Stimulated activated CD4-positive, alpha-beta T cell treated with anti-CD3 and anti-CD28 coated beads, TNF-alpha, amount 100 ng/mL, for 24 hours (primary cell): Measurements from ENCODE around the gene POLR2E.
A peak's percentile ranks its signal among the peaks of the same experiment; 100 is the strongest.

Source experiments
- DNase-seq, 3 experiments: peaks; one replicate each; pipeline ENCODE4 v3.0.0-alpha.2; 2020; ENCODE audit warnings: low read depth in 3 of 3

POLR2E gene

GRCh38 chr19:1111641-1112267 is 16.6 kb upstream of the POLR2E start:
- no peak for DNase-seq

- no peak for DNase-seq
Measured at GRCh38 chr19:1110809-1111640, 15.8 kb upstream of the POLR2E start.

GRCh38 chr19:1109697-1110671 is 14.8 kb upstream of the POLR2E start:
- no peak for DNase-seq

GRCh38 chr19:1109032-1109551 is 13.9 kb upstream of the POLR2E start:
- DNase-seq: no peak

GRCh38 chr19:1108291-1109031 is 13.3 kb upstream of the POLR2E start:
- no peak for DNase-seq

- no peak for DNase-seq
Measured at GRCh38 chr19:1107661-1108261, 12.6 kb upstream of the POLR2E start.

- no peak for DNase-seq
Measured at GRCh38 chr19:1106841-1107660, 11.9 kb upstream of the POLR2E start.

- DNase-seq: no peak
Measured at GRCh38 chr19:1105873-1106840, 11.0 kb upstream of the POLR2E start.

- DNase-seq: no peak
Measured at GRCh38 chr19:1105008-1105872, 10.1 kb upstream of the POLR2E start.

GRCh38 chr19:1104311-1105007 is 9.3 kb upstream of the POLR2E start:
- DNase-seq: peak in 2 of 3 experiments; percentile 47 to 72

GRCh38 chr19:1103708-1104310 is 8.6 kb upstream of the POLR2E start, which contains the start of gene GPX4:
GPX4 (plus strand) TSS chr19:1103994; CDS start chr19:1104044, 50 bp downstream.
- peak; percentile 97 to 99 (median 98) for DNase-seq

- DNase-seq: no peak
Measured at GRCh38 chr19:1103132-1103707, 8.0 kb upstream of the POLR2E start.

- peak in 2 of 3 experiments; percentile 42 to 67 for DNase-seq
Measured at GRCh38 chr19:1102407-1103131, 7.4 kb upstream of the POLR2E start.

- DNase-seq: no peak
Measured at GRCh38 chr19:1101337-1101698, 6.1 kb upstream of the POLR2E start.
